Trophoblast cell (in vitro differentiated cells and primary cell): ENCODE measurements around the gene DROSHA.

Experiments used
- DNase-seq, 2 donors: peaks; one replicate each; pipeline ENCODE4 v3.0.0-alpha.2; 2016
- H2AFZ ChIP-seq: 2 replicates; pipeline ENCODE4 v1.6.1; 2013; ENCODE audit warnings: low read length, moderate library complexity, mild to moderate bottlenecking; ENCODE audit not compliant: insufficient read depth, poor library complexity
- H2AK5ac ChIP-seq: 2 replicates; pipeline ENCODE4 v1.6.1; 2013; ENCODE audit warnings: mild to moderate bottlenecking, low read length
- H2BK120ac ChIP-seq: 2 replicates; pipeline ENCODE4 v1.6.1; 2013; ENCODE audit warnings: low read length, mild to moderate bottlenecking, moderate library complexity; ENCODE audit not compliant: insufficient read depth, poor library complexity
- H2BK12ac ChIP-seq: 2 replicates; pipeline ENCODE4 v1.6.1; 2013; ENCODE audit warnings: mild to moderate bottlenecking, low read length, moderate library complexity
- H2BK5ac ChIP-seq: 2 replicates; pipeline ENCODE4 v1.6.1; 2013; ENCODE audit warnings: low read length, low read depth, moderate library complexity, mild to moderate bottlenecking; ENCODE audit not compliant: poor library complexity
- H3K14ac ChIP-seq: 2 replicates; pipeline ENCODE4 v1.6.1; 2013; ENCODE audit warnings: mild to moderate bottlenecking, low read length
- H3K18ac ChIP-seq: 2 replicates; pipeline ENCODE4 v1.6.1; 2013; ENCODE audit warnings: mild to moderate bottlenecking, low read length
- H3K23ac ChIP-seq: 2 replicates; pipeline ENCODE4 v1.6.1; 2013; ENCODE audit warnings: low read length
- H3K27ac ChIP-seq: 2 replicates; pipeline ENCODE4 v1.5.1; 2013; ENCODE audit warnings: low read depth, mild to moderate bottlenecking, inconsistent platforms, low read length, moderate library complexity
- H3K27me3 ChIP-seq: 2 replicates; pipeline ENCODE4 v1.6.1; 2013; ENCODE audit warnings: inconsistent platforms, mild to moderate bottlenecking, low read length, moderate library complexity; ENCODE audit not compliant: insufficient read depth
- H3K36me3 ChIP-seq, 2 experiments: 1 replicate in 1 of 2; 2 replicates in 1 of 2; pipeline ENCODE4 v1.6.1; 2013; ENCODE audit warnings: low read length in 2 of 2, mild to moderate bottlenecking in 2 of 2, moderate library complexity in 1 of 2; ENCODE audit not compliant: insufficient read depth in 2 of 2, control insufficient read depth in 1 of 2
- H3K4ac ChIP-seq: 2 replicates; pipeline ENCODE4 v1.6.1; 2013; ENCODE audit warnings: low read depth, mild to moderate bottlenecking, low read length, moderate library complexity
- H3K4me1 ChIP-seq, 2 experiments: 1 replicate in 1 of 2; 2 replicates in 1 of 2; pipeline ENCODE4 v1.6.1; 2013; ENCODE audit warnings: low read length in 2 of 2, mild to moderate bottlenecking in 2 of 2, moderate library complexity in 1 of 2; ENCODE audit not compliant: insufficient read depth in 2 of 2, control insufficient read depth in 1 of 2
- H3K4me2 ChIP-seq: 2 replicates; pipeline ENCODE4 v1.6.1; 2013; ENCODE audit warnings: inconsistent platforms, mild to moderate bottlenecking, low read length, moderate library complexity
- H3K4me3 ChIP-seq: 2 replicates; pipeline ENCODE4 v1.5.1; 2013; ENCODE audit warnings: mild to moderate bottlenecking, low read depth, low read length, inconsistent platforms
- H3K79me1 ChIP-seq: one replicate; pipeline ENCODE4 v1.6.1; 2013; ENCODE audit warnings: low read length
- H3K79me2 ChIP-seq: 2 replicates; pipeline ENCODE4 v1.6.1; 2013; ENCODE audit warnings: low read length, mild to moderate bottlenecking; ENCODE audit not compliant: control insufficient read depth, insufficient read depth, poor library complexity
- H3K9ac ChIP-seq: 2 replicates; pipeline ENCODE4 v1.6.1; 2013; ENCODE audit warnings: mild to moderate bottlenecking, low read length
- H3K9me3 ChIP-seq: 2 replicates; pipeline ENCODE4 v1.6.1; 2013; ENCODE audit warnings: low read depth, mild to moderate bottlenecking, control low read depth, inconsistent platforms, low read length; ENCODE audit not compliant: insufficient read depth
- H4K12ac ChIP-seq: 2 replicates; pipeline ENCODE4 v1.6.1; 2013; ENCODE audit warnings: low read depth, mild to moderate bottlenecking, low read length, moderate library complexity
- H4K8ac ChIP-seq: 2 replicates; pipeline ENCODE4 v1.6.1; 2013; ENCODE audit warnings: low read depth, mild to moderate bottlenecking, low read length, moderate library complexity
- H4K91ac ChIP-seq: one replicate; pipeline ENCODE4 v1.6.1; 2013; ENCODE audit warnings: low read depth, mild to moderate bottlenecking, low read length, moderate library complexity
- WGBS: extraction: QIAGEN DNeasy Blood & Tissue Kit; methylation state at CpG from one replicate; pipeline ENCODE4 v1.1.7; 2013; ENCODE audit warnings: missing lambda C conversion rate; ENCODE audit not compliant: insufficient read length, insufficient coverage; ENCODE audit errors: extremely low coverage; 5-methylcytosine and 5-hydroxymethylcytosine counted together

DROSHA gene

DNA sequence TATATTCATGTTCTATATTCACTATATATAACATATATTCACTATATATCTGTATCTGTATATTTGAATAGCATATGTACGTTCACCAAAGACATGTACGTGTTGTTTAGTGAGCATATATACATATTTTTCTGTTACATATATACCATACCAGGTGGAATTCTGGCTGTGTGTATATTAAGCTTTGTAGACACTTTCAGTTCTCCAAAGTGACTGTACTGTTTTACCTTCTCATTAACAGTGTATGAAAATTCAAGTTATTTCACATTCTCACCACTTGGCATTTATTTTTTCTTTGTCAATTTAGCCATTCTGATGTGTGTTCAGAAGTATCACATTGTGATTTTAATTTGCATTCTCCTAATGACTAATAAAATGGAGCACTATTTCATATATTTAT, 52.2 kb downstream of the DROSHA start:
- H3K27ac ChIP-seq, result no peak overlapping the region
- H3K36me3 ChIP-seq, result peaks cover 3 to 6% of the 10 kb centered on the region in 2 experiments
- no peak overlapping the region for H3K18ac ChIP-seq
- H3K4ac ChIP-seq, result no peak overlapping the region
- H2AK5ac ChIP-seq, result no peak overlapping the region
- no peak overlapping the region for H2BK120ac ChIP-seq
- no peak overlapping the region for H2BK5ac ChIP-seq
- H3K23ac ChIP-seq, result no peak overlapping the region
- H3K9ac ChIP-seq, result no peak overlapping the region
- no peaks in the 10 kb centered on the region for H3K4me1 ChIP-seq
- no peaks in the 10 kb centered on the region for H3K9me3 ChIP-seq
- no peak overlapping the region for H3K4me2 ChIP-seq
- no peak overlapping the region for H4K91ac ChIP-seq
- H3K14ac ChIP-seq, result no peak overlapping the region
- H2AFZ ChIP-seq, result no peak overlapping the region
- H3K27me3 ChIP-seq, result no peaks in the 10 kb centered on the region
- no peak overlapping the region for H2BK12ac ChIP-seq
- WGBS, result no CpG with 5 or more reads among the region's 2 CpGs
- H3K4me3 ChIP-seq, result no peak overlapping the region
- H3K79me2 ChIP-seq, result no peaks in the 10 kb centered on the region
- H4K12ac ChIP-seq, result no peak overlapping the region
- DNase-seq, result no peak
- no peak overlapping the region for H4K8ac ChIP-seq
- H3K79me1 ChIP-seq, result no peaks in the 10 kb centered on the region

DNA sequence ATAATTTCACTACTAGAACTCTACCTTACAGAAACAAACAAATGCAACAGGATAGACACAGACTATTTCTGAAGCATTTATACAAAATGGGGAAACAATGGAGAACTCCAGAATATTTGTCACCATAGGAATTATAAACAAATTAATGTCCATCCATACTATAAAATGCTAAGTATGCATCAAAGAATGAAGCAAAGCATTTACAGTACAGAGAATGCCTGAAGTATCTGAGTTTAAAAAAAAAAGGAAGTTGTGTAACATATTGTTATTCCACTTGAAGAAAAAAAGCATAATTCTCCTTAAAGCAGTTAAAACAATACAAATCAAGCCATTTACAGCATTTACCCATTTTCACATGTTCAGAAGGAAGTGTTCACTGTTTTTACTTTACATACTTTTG, 53.0 kb downstream of the DROSHA start:
- no peaks in the 10 kb centered on the region for H3K27me3 ChIP-seq
- H3K4ac ChIP-seq, result no peak overlapping the region
- H3K9me3 ChIP-seq, result no peaks in the 10 kb centered on the region
- no peak overlapping the region for H3K23ac ChIP-seq
- H3K4me2 ChIP-seq, result no peak overlapping the region
- H3K79me1 ChIP-seq, result no peaks in the 10 kb centered on the region
- H3K79me2 ChIP-seq, result no peaks in the 10 kb centered on the region
- no peak overlapping the region for H2BK5ac ChIP-seq
- no peak overlapping the region for H4K12ac ChIP-seq
- no peak overlapping the region for H3K4me3 ChIP-seq
- peaks cover 3 to 8% of the 10 kb centered on the region in 2 experiments for H3K36me3 ChIP-seq
- DNase-seq, result peak in 1 of 2 donors; percentile 61
- no peak overlapping the region for H2AK5ac ChIP-seq
- no peak overlapping the region for H3K18ac ChIP-seq
- no peak overlapping the region for H4K91ac ChIP-seq
- H4K8ac ChIP-seq, result no peak overlapping the region
- no peak overlapping the region for H3K27ac ChIP-seq
- no peaks in the 10 kb centered on the region for H3K4me1 ChIP-seq
- no peak overlapping the region for H3K9ac ChIP-seq
- H2BK120ac ChIP-seq, result no peak overlapping the region
- H2BK12ac ChIP-seq, result no peak overlapping the region
- no peak overlapping the region for H3K14ac ChIP-seq
- no peak overlapping the region for H2AFZ ChIP-seq

DNA sequence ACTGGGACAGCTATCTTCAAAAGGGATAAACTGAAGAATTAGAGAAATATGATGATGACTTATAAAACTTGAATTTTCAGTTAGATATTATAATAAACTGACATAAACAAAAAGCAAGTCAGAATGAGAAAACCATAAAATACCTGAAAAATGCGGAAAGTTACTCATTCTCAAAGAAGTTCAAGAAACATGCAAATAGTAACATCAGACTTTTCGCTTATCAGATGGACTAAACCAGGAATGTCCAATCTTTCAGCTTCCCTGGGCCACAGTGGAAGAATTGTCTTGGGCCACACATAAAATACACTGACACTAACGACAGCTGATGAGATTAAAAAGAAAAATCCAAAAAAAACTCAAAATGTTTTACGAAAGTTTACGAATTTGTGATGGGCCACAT, 53.9 kb downstream of the DROSHA start:
- Histone ChIP-seq H2AFZ (no peak overlapping the region), H4K8ac (no peak overlapping the region), H3K4me3 (no peak overlapping the region), H3K18ac (no peak overlapping the region), H3K9me3 (no peaks in the 10 kb centered on the region), H3K27ac (no peak overlapping the region), H3K9ac (no peak overlapping the region), H4K12ac (no peak overlapping the region), H4K91ac (no peak overlapping the region), H3K4me2 (no peak overlapping the region), H2BK12ac (no peak overlapping the region), H2BK120ac (no peak overlapping the region), H3K36me3 (peaks cover 3 to 8% of the 10 kb centered on the region in 2 experiments), H3K14ac (no peak overlapping the region), H3K27me3 (no peaks in the 10 kb centered on the region), H2AK5ac (no peak overlapping the region), H3K79me1 (no peaks in the 10 kb centered on the region), H3K4ac (no peak overlapping the region), H3K23ac (no peak overlapping the region), H2BK5ac (no peak overlapping the region), H3K4me1 (no peaks in the 10 kb centered on the region), H3K79me2 (no peaks in the 10 kb centered on the region)
- WGBS, result no CpG with 5 or more reads among the region's 5 CpGs
- DNase-seq, result peak; percentile 11 to 86

DNA sequence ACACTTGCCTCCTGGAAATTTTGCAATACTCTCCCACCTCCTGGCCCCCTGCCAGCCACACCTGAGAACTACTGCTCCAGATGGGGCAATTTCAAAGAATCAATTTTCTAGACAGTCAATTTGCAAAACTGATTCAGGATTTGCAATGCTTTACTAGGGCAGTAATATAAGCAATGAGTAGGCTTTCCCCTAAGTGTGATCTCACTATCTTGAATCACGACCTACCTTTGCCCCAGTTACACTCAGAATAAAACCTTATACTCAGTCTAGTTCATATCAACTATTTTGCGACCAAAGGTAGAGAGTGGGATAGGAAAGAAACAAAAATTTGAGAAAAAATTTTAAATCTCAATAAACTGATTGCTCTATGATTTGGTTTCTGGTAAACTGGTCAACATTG, 54.4 kb downstream of the DROSHA start:
- Histone ChIP-seq H4K8ac (no peak overlapping the region), H2BK12ac (no peak overlapping the region), H3K23ac (no peak overlapping the region), H3K9ac (no peak overlapping the region), H2BK5ac (no peak overlapping the region), H3K14ac (no peak overlapping the region), H4K12ac (no peak overlapping the region), H3K4me3 (no peak overlapping the region), H3K4ac (no peak overlapping the region), H3K36me3 (peaks cover 3 to 8% of the 10 kb centered on the region in 2 experiments), H3K18ac (no peak overlapping the region), H3K27me3 (no peaks in the 10 kb centered on the region), H3K9me3 (no peaks in the 10 kb centered on the region), H2AFZ (no peak overlapping the region), H4K91ac (no peak overlapping the region), H3K27ac (no peak overlapping the region), H3K79me2 (no peaks in the 10 kb centered on the region), H2AK5ac (no peak overlapping the region), H2BK120ac (no peak overlapping the region), H3K4me1 (no peaks in the 10 kb centered on the region), H3K79me1 (no peaks in the 10 kb centered on the region), H3K4me2 (no peak overlapping the region)
- WGBS, result no CpG with 5 or more reads among the region's 2 CpGs
- DNase-seq, result peak in 1 of 2 donors; percentile 24
